Ascending aorta (tissue), 2 donors: ENCODE results near the gene DTWD2. TPM values are rescaled to one million over a fixed set of nuclear protein-coding genes. Genes with fewer than 3 reads are reported as not detected.
"Not testable (repeated sequence)": the region's sequence is repeated elsewhere in the genome, so short reads cannot be mapped to it uniquely, and the experiment has no call there.

Source experiments
- DNase-seq, 2 donors: peaks; one replicate each; pipeline ENCODE4 v3.0.0-alpha.2; 2019; ENCODE audit warnings: low spot score in 2 of 2
- H3K27ac ChIP-seq, 2 donors: fragments of 200-600 bp; sonication (generic); one replicate each; pipeline ENCODE4 v1.5.1; 2016 to 2017; ENCODE audit warnings: mild to moderate bottlenecking in 1 of 2
- H3K27me3 ChIP-seq: fragments of 200-600 bp; sonication (generic); one replicate; pipeline ENCODE4 v1.5.1; 2017
- H3K36me3 ChIP-seq, 2 donors: fragments of 200-600 bp; sonication (generic); one replicate each; pipeline ENCODE4 v1.5.1; 2016
- H3K4me1 ChIP-seq, 2 donors: fragments of 200-600 bp; sonication (generic); one replicate each; pipeline ENCODE4 v1.5.1; 2016 to 2017; ENCODE audit warnings: mild to moderate bottlenecking in 1 of 2
- H3K4me3 ChIP-seq, 2 donors: fragments of 200-600 bp; sonication (generic); one replicate each; pipeline ENCODE4 v1.5.1; 2016 to 2017; ENCODE audit warnings: mild to moderate bottlenecking in 1 of 2
- H3K9me3 ChIP-seq, 2 donors: fragments of 200-600 bp; sonication (generic); one replicate each; pipeline ENCODE4 v1.5.1; 2016
- intact Hi-C: fragments of 100-400 bp; cut with DNase I; formaldehyde crosslinking; loops from one replicate; pipeline ENCODE4 v1.15.1; 2023
- total RNA-seq: library from RNA; depleted of rRNA; stranded (reverse); fragments of >200 nt; gene quantifications from one replicate; pipeline ENCODE4 v1.1.0, GENCODE V29; 2016
- TF ChIP-seq, protein P1 (sequence below), 3 experiments: fragments of 200-600 bp in 2 of 3; fragments of 450-650 bp in 1 of 3; sonication (generic) in 2 of 3; IDR thresholded peaks; one replicate each; pipeline ENCODE4 v1.5.1; 2016 to 2019; ENCODE audit warnings: antibody characterized with exemption in 3 of 3, mild to moderate bottlenecking in 1 of 3, moderate library complexity in 1 of 3

The DTWD2 gene
- total RNA-seq, 1 donor from 2014 or later = 0.11 TPM

DNA sequence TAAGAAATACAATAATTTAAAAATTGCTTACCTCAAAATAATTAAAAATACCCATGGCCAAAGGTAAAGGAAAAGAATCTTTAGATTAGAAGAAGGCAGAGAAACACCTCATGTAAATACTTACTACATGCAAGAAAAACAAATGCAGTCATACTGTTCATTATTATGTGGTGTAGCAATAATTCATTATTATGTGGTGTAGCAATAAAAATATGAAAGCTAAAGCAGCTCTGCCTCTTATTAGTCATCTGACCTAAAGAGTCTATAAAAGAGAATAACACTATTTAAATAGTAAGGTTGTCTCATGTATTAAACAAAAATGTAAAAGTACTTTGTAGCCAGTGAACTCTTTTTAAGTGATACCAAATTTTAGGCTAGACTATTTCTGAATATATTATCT lies 6.6 kb downstream of the DTWD2 start:
- Histone ChIP-seq H3K27me3 (no peaks in the 10 kb centered on the region), H3K4me3 (no peak overlapping the region), H3K9me3 (peaks cover 0 to 2% of the 10 kb centered on the region in 2 donors), H3K4me1 (no peaks in the 10 kb centered on the region), H3K36me3 (peaks cover 0 to 6% of the 10 kb centered on the region in 2 donors), H3K27ac (no peak overlapping the region)
- no peak for DNase-seq
- TF ChIP-seq, protein P1, sequence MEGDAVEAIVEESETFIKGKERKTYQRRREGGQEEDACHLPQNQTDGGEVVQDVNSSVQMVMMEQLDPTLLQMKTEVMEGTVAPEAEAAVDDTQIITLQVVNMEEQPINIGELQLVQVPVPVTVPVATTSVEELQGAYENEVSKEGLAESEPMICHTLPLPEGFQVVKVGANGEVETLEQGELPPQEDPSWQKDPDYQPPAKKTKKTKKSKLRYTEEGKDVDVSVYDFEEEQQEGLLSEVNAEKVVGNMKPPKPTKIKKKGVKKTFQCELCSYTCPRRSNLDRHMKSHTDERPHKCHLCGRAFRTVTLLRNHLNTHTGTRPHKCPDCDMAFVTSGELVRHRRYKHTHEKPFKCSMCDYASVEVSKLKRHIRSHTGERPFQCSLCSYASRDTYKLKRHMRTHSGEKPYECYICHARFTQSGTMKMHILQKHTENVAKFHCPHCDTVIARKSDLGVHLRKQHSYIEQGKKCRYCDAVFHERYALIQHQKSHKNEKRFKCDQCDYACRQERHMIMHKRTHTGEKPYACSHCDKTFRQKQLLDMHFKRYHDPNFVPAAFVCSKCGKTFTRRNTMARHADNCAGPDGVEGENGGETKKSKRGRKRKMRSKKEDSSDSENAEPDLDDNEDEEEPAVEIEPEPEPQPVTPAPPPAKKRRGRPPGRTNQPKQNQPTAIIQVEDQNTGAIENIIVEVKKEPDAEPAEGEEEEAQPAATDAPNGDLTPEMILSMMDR (IDR thresholded peaks at IDR 0.05) = no peak
- intact Hi-C loops = loop anchor here (10.0 kb wide), 1 partner anchor 253 kb away; no protein-coding TSS in a partner anchor

DNA sequence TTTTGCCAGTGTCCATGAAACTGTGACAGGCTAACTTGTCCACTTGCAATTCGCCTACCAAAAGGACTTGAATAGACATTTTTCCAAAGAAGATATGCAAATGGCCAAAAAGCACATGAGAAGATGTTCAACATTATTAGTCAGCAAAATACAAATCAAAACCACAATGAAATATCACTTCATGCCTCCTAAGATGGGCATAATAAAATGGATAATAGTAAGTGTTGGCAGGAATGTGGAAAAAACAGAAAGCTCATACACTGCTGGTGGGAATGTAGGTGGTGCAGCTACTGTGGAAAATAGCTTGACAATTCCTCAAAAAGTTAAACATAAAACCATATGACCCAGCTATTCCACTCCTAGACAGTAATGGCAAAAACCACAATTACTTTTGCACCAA lies 7.9 kb downstream of the DTWD2 start:
- Histone ChIP-seq H3K4me3 (no peak overlapping the region), H3K9me3 (peaks cover 0 to 4% of the 10 kb centered on the region in 2 donors), H3K27me3 (no peaks in the 10 kb centered on the region), H3K27ac (no peak overlapping the region), H3K36me3 (peaks cover 0 to 6% of the 10 kb centered on the region in 2 donors), H3K4me1 (no peaks in the 10 kb centered on the region)
- TF ChIP-seq, protein P1 (IDR thresholded peaks at IDR 0.05) = no peak
- DNase-seq = no peak
- intact Hi-C loops = loop anchor here (10.0 kb wide), 1 partner anchor 254 kb away; no protein-coding TSS in a partner anchor

DNA sequence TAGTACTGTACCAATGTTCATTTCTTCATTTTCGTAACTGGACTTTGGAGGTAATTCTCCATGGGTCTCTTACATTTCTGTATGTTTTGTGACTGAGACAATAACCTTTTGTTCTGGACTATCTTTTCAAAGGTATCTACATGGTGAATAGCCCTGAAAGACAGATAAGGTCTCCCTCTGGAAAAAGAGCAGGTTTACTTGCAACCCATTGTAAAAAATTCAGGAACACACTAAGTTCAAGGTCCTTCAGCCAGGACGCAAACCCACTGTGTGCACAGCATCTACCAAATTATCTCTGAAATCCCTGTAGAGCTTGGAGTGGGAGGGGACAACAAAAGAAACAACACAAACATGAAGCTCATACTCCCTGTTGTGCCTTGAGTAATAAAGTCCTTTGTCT lies 8.3 kb downstream of the DTWD2 start:
- no peaks in the 10 kb centered on the region for H3K4me1 ChIP-seq
- intact Hi-C loops = loop anchor here (10.0 kb wide), 1 partner anchor 255 kb away; no protein-coding TSS in a partner anchor
- TF ChIP-seq, protein P1 (IDR thresholded peaks at IDR 0.05) = no peak
- peaks cover 0 to 6% of the 10 kb centered on the region in 2 donors for H3K36me3 ChIP-seq
- DNase-seq = no peak
- no peak overlapping the region for H3K27ac ChIP-seq
- H3K9me3 ChIP-seq = peaks cover 0 to 4% of the 10 kb centered on the region in 2 donors
- H3K27me3 ChIP-seq = no peaks in the 10 kb centered on the region
- H3K4me3 ChIP-seq = no peak overlapping the region

DNA sequence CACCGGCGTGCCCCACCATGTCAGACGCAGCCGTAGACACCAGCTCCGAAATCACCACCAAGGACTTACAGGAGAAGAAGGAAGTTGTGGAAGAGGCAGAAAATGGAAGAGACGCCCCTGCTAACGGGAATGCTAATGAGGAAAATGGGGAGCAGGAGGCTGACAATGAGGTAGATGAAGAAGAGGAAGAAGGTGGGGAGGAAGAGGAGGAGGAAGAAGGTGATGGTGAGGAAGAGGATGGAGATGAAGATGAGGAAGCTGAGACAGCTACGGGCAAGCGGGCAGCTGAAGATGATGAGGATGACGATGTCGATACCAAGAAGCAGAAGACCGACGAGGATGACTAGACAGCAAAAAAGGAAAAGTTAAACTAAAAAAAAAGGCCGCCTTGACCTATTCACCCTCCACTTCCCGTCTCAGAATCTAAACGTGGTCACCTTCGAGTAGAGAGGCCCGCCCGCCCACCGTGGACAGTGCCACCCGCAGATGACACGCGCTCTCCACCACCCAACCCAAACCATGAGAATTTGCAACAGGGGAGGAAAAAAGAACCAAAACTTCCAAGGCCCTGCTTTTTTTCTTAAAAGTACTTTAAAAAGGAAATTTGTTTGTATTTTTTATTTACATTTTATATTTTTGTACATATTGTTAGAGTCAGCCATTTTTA lies 14.4 kb downstream of the DTWD2 start:
- intact Hi-C loops, H3K4me1 ChIP-seq, H3K36me3 ChIP-seq, H3K9me3 ChIP-seq, H3K27ac ChIP-seq, H3K4me3 ChIP-seq, DNase-seq, H3K27me3 ChIP-seq: not testable (repeated sequence)

DNA sequence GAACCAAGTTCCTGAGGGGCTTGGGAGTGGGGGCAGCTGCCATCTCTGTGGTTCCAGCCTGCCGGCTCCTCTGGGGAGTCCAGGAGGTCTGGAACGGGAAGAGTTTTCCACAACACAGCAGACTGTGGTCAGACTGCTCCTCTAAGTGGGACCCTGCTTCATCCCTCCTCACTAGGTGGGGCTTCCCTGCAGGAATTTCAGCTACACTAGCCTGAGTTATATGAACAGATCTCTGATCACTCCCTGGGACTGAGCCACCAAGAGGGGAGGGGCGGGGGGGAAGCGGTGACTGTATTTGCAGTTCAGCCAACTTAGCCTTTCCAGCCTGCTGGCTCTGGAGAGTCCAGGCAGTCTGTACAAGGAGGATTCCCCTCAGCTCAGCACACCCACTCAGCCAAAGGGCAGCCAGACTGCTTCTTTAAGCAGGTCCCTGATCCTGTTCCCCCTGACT lies 19.4 kb downstream of the DTWD2 start:
- Histone ChIP-seq H3K36me3 (no peaks in the 10 kb centered on the region), H3K9me3 (no peaks in the 10 kb centered on the region), H3K27ac (no peak overlapping the region), H3K4me1 (no peaks in the 10 kb centered on the region), H3K4me3 (no peak overlapping the region), H3K27me3 (no peaks in the 10 kb centered on the region)
- no peak for DNase-seq
- intact Hi-C loops = no loop called here
- TF ChIP-seq, protein P1 (IDR thresholded peaks at IDR 0.05) = no peak

DNA sequence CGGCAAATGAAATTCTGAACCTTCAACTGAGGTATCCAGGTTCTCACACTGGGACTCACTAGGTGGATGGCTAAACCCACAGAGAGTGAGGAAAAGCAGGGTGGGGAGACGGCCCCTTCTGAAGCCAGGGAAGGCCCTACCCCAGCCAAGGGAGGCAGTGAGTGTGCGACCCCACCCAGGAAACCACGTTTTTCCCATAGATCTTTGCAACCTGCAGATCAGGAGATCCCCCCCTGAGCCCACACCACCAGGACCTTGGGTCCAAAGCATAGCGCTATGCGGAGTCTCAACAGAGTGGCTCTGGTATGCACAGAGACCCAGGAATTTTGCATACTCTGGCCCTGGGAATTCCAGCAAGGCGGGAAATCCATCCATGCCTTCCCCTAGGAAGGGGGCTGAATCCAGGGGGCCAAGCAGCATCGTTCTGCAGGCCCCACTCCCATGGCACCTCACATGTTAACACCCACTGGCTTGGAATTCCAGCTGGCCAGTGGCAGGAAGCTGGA lies 19.9 kb downstream of the DTWD2 start:
- Histone ChIP-seq H3K4me3 (no peak overlapping the region), H3K36me3 (no peaks in the 10 kb centered on the region), H3K4me1 (no peaks in the 10 kb centered on the region), H3K9me3 (no peaks in the 10 kb centered on the region), H3K27ac (no peak overlapping the region), H3K27me3 (no peaks in the 10 kb centered on the region)
- DNase-seq = no peak
- intact Hi-C loops = no loop called here
- TF ChIP-seq, protein P1 (IDR thresholded peaks at IDR 0.05) = no peak
